HepG2 (cell line): Measurements from ENCODE around the gene EIF2AK2. TPM values are rescaled to one million over a fixed set of nuclear protein-coding genes. Genes with fewer than 3 reads are reported as not detected.

Source experiments
- ATAC-seq: fragments of 200-7000 bp; cut with Tn5 transposase; 3 replicates; pipeline ENCODE4 v1.9.1; 2020; ENCODE audit warnings: mild to moderate bottlenecking, moderate library complexity
- BruUV-seq: library from RNA; stranded (reverse); fragments of 400-500 nt; replicated peaks from 2 replicates; lab custom pipeline; 2021; lab: Mats Ljungman, UMichigan
- CTCF ChIA-PET: fragments of 300-600 bp; formaldehyde crosslinking; extraction: SDS; loops from one replicate; lab custom pipeline; 2021; ENCODE audit warnings: low total read pairs, inconsistent platforms, low intra/inter-chr PET ratio; lab: Yijun Ruan, JAX
- POLR2A ChIA-PET: fragments of 350-600 bp; sonication (Branson Sonifier 250); formaldehyde crosslinking; loops from one replicate; lab custom pipeline; 2020; ENCODE audit warnings: antibody characterized with exemption, inconsistent platforms; lab: Yijun Ruan, JAX
- DNase-seq: peaks from one replicate; pipeline ENCODE4 v3.0.0-alpha.2; 2015; ENCODE audit warnings: low spot score
- FAIRE-seq: peaks from 3 replicates; lab custom pipeline; 2011; peaks lifted over from hg19 to GRCh38; lab: Jason Lieb, UNC
- H2AFZ ChIP-seq: one replicate; pipeline ENCODE4 v1.6.1; 2011; ENCODE audit warnings: low read length, inconsistent platforms
- H3K27ac ChIP-seq: fragments of 300-600 bp; 3 replicates; pipeline ENCODE4 v1.8.0; 2011; ENCODE audit warnings: mixed run types, mild to moderate bottlenecking, mixed read lengths, low read length, inconsistent platforms; ENCODE audit not compliant: insufficient read depth; ENCODE audit errors: extremely low read length
- H3K27me3 ChIP-seq, 2 experiments: fragments of 200-600 bp in 1 of 2; 2 replicates in 1 of 2; 3 replicates in 1 of 2; pipeline versions ENCODE4 v1.6.0 to v1.8.0; 2011; ENCODE audit warnings: low read length in 2 of 2, mild to moderate bottlenecking in 2 of 2, moderate library complexity in 2 of 2, inconsistent platforms in 1 of 2; ENCODE audit not compliant: insufficient read depth in 2 of 2, control insufficient read depth in 1 of 2
- H3K36me3 ChIP-seq, 2 experiments: fragments of 200-600 bp in 1 of 2; replicated peaks in 1 of 2; 2 replicates in 1 of 2; 3 replicates in 1 of 2; pipeline versions ENCODE4 v1.5.1 to v1.8.0; 2011; ENCODE audit warnings: low read length in 2 of 2, inconsistent platforms in 1 of 2; ENCODE audit not compliant: insufficient read depth in 2 of 2, control insufficient read depth in 1 of 2
- H3K4me1 ChIP-seq: 2 replicates; pipeline ENCODE4 v1.5.1; 2012; ENCODE audit warnings: low read length, inconsistent platforms; ENCODE audit not compliant: insufficient read depth
- H3K4me2 ChIP-seq: 2 replicates; pipeline ENCODE4 v1.6.0; 2011; ENCODE audit warnings: low read depth, low read length, inconsistent platforms
- H3K4me3 ChIP-seq, 3 experiments: fragments of 200-600 bp in 1 of 3; sonication (generic), shearing (Covaris generic) in 1 of 3; replicated peaks in 1 of 3; 2 replicates each; pipeline ENCODE4 v1.5.1; 2011 to 2016; ENCODE audit warnings: low read length in 3 of 3, inconsistent platforms in 2 of 3, low read depth in 2 of 3, mild to moderate bottlenecking in 2 of 3, control low read depth in 1 of 3, mixed read lengths in 1 of 3; ENCODE audit not compliant: insufficient read depth in 1 of 3
- H3K79me2 ChIP-seq: one replicate; pipeline ENCODE4 v1.6.1; 2011; ENCODE audit warnings: low read length, inconsistent platforms; ENCODE audit not compliant: insufficient read depth
- H3K9ac ChIP-seq: 2 replicates; pipeline ENCODE4 v1.6.0; 2011; ENCODE audit warnings: mild to moderate bottlenecking, low read depth, low read length, inconsistent platforms; ENCODE audit not compliant: insufficient read depth
- H3K9me3 ChIP-seq: 2 replicates; pipeline ENCODE4 v1.5.1; 2012; ENCODE audit warnings: mild to moderate bottlenecking, low read length
- H4K20me1 ChIP-seq: 2 replicates; pipeline ENCODE4 v1.6.0; 2011; ENCODE audit warnings: inconsistent platforms, mild to moderate bottlenecking, low read length, moderate library complexity; ENCODE audit not compliant: insufficient read depth
- KDM6A ChIP-seq: IDR thresholded peaks from 2 replicates; pipeline ENCODE4 v1.6.1; 2016; ENCODE audit warnings: low read depth
- PAWR ChIP-seq: sonication (generic); formaldehyde crosslinking; IDR thresholded peaks from 2 replicates; pipeline ENCODE4 v1.4.0; 2020; ENCODE audit warnings: missing genetic modification reagents, mild to moderate bottlenecking, borderline replicate concordance
- SIN3A ChIP-seq: IDR thresholded peaks from 2 replicates; pipeline ENCODE4 v1.6.1; 2011; ENCODE audit warnings: low read depth, mild to moderate bottlenecking, control low read depth, low read length, borderline replicate concordance
- SIN3B ChIP-seq: fragments of 150-350 bp; IDR thresholded peaks from 2 replicates; pipeline ENCODE4 v1.6.1; 2014; ENCODE audit warnings: low read length
- SP1 ChIP-seq, 2 experiments: fragments of 450-650 bp in 1 of 2; sonication (generic) in 1 of 2; formaldehyde crosslinking in 1 of 2; IDR thresholded peaks; 2 replicates each; pipeline versions ENCODE4 v1.4.0 to v1.6.1; 2016 to 2020; ENCODE audit warnings: missing genetic modification reagents in 1 of 2
- ZNF138 ChIP-seq: sonication (generic); formaldehyde crosslinking; IDR thresholded peaks from 2 replicates; pipeline ENCODE4 v1.5.0; 2020; ENCODE audit warnings: mild to moderate bottlenecking, low read depth, missing genetic modification reagents
- ZNF335 ChIP-seq: sonication (generic); formaldehyde crosslinking; IDR thresholded peaks from 2 replicates; pipeline ENCODE4 v1.4.0; 2020; ENCODE audit warnings: missing genetic modification reagents
- ZNF513 ChIP-seq: sonication (generic); formaldehyde crosslinking; conservative IDR thresholded peaks from 2 replicates; pipeline ENCODE4 v1.5.0; 2020; ENCODE audit warnings: missing genetic modification reagents
- ZNF546 ChIP-seq: sonication (generic); formaldehyde crosslinking; conservative IDR thresholded peaks from 2 replicates; pipeline ENCODE4 v1.8.1; 2023; ENCODE audit warnings: mild to moderate bottlenecking, missing genetic modification reagents
- ZNF775 ChIP-seq: sonication (generic); formaldehyde crosslinking; IDR thresholded peaks from 2 replicates; pipeline ENCODE4 v1.4.0; 2020; ENCODE audit warnings: missing genetic modification reagents, mild to moderate bottlenecking, moderate library complexity, borderline replicate concordance
- WGBS: methylation state at CpG from one replicate; pipeline ENCODE4 v1.1.6; 2017; ENCODE audit warnings: low lambda C conversion rate; 5-methylcytosine and 5-hydroxymethylcytosine counted together
- in situ Hi-C: cut with HindIII; loops from 2 replicates; pipeline ENCODE4 v1.10.0; 2017; ENCODE audit warnings: low pct_unique_long_range_greater_than_20kb; ENCODE audit not compliant: extremely low pct_ligation_motif_present
- intact Hi-C: fragments of 100-400 bp; cut with micrococcal nuclease; formaldehyde crosslinking; loops from one replicate; pipeline ENCODE4 v1.10.0; 2022; ENCODE audit not compliant: unreplicated experiment
- polyA plus RNA-seq, 8 experiments: library from polyadenylated mRNA; depleted of rRNA in 3 of 8; stranded (reverse) in 7 of 8; unstranded in 1 of 8; fragments of >200 nt; fragmentation: Illumina TruSeq in 4 of 8; extraction: Trizol in 4 of 8; gene quantifications; 2 replicates each; pipeline versions ENCODE4 v1.2.1 to v1.2.3, GENCODE V29; 2011 to 2016; ENCODE audit warnings: low read depth in 4 of 8, missing spikeins in 1 of 8, mixed read lengths in 1 of 8; ENCODE audit not compliant: insufficient read depth in 1 of 8
- total RNA-seq, 5 experiments: library from RNA; depleted of rRNA; stranded (reverse); fragments of >200 nt; fragmentation: Illumina TruSeq; extraction: Trizol; gene quantifications; 2 replicates each; pipeline ENCODE4 v1.2.3, GENCODE V29; 2016; ENCODE audit warnings: low read depth in 1 of 5

Gene EIF2AK2
- total and polyA plus RNA-seq, 2 of the 13 experiments (the other 11 are each of a cell fraction or from before 2014, with no cell fraction given), result 10.2 to 26.1 TPM

DNA sequence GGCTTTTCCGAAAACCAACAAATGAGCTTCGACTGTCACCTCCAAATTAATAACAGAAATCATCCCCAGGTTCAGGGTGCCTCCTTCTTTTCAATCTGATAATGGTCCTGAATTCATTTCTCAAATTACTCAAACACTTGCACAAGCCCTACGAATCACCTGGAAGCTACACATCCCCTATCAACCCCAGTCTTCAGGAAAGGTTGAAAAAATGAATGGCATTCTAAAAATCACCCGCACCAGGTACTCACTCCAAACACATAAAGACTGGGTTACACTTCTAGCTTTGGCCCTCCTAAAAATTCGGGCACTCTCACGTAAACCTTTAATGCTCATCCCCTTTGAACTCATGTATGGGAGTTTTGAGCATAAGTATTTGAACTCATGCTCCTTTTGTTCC is 23.9 kb downstream of the EIF2AK2 start:
- CTCF ChIA-PET, result no interaction called here
- FAIRE-seq (no peak), ATAC-seq (no peak), DNase-seq (no peak)
- Histone ChIP-seq H3K4me1 (no peaks in the 10 kb centered on the region), H3K27me3 (no peaks in the 10 kb centered on the region), H3K4me2 (no peak overlapping the region), H3K4me3 (no peak overlapping the region), H3K27ac (no peak overlapping the region), H2AFZ (no peak overlapping the region), H3K9ac (no peak overlapping the region), H3K79me2 (no peaks in the 10 kb centered on the region), H3K36me3 (peaks cover 21 to 92% of the 10 kb centered on the region in 2 experiments), H4K20me1 (no peaks in the 10 kb centered on the region), H3K9me3 (no peaks in the 10 kb centered on the region)
- intact Hi-C loops (no loop called here), in situ Hi-C loops (no loop called here)
- POLR2A ChIA-PET, result no interaction called here
- no peak for TF ChIP-seq SIN3A
- TF ChIP-seq KDM6A, result no peak
- no peak for TF ChIP-seq SP1 (IDR thresholded peaks at IDR 0.05)
- no peak for TF ChIP-seq SP1 (CRISPR knock-in tag; IDR thresholded peaks at IDR 0.05)
- TF ChIP-seq ZNF513 (CRISPR knock-in tag), result no peak
- TF ChIP-seq SIN3B, result no peak
- BruUV-seq, result no TSS peak
- WGBS, result 98% methylated on average over 6 of the region's 6 CpGs

DNA sequence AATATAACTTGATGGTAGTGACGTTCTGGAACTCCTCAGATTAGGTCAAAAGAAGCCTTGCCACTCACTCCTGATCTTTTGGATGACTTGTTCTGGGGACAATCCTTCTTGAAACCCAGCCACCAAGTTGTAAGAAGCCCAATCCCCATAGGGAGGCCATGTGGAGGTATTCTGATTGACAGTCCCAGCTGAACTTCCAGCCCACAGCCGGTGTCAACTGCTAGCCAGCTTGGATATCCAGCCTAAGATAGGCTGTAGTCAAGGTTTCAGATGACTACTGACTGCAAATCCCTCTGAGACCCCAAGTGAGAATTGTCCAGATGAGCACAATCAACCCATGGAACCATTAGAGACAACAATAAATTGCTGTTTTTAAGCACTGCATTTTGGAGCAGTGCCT is 31.4 kb downstream of the EIF2AK2 start:
- DNase-seq (no peak), ATAC-seq (no peak), FAIRE-seq (no peak)
- no peaks in the 10 kb centered on the region for H3K9me3 ChIP-seq
- H3K4me1 ChIP-seq, result no peaks in the 10 kb centered on the region
- H3K27me3 ChIP-seq, result no peaks in the 10 kb centered on the region
- no peak overlapping the region for H3K4me3 ChIP-seq
- H3K79me2 ChIP-seq, result no peaks in the 10 kb centered on the region
- POLR2A ChIA-PET, result no interaction called here
- H4K20me1 ChIP-seq, result no peaks in the 10 kb centered on the region
- 97% methylated on average over 2 of the region's 2 CpGs for WGBS
- no peak for TF ChIP-seq ZNF335 (CRISPR knock-in tag)
- no peak for TF ChIP-seq PAWR (CRISPR knock-in tag)
- no peak for TF ChIP-seq ZNF138
- TF ChIP-seq ZNF546, result no peak
- TF ChIP-seq ZNF775 (CRISPR knock-in tag), result no peak
- TF ChIP-seq, all 625 proteins: peak for 0
- Histone ChIP-seq H3K4me2 (no peak overlapping the region), H2AFZ (no peak overlapping the region), H3K9ac (no peak overlapping the region), H3K27ac (no peak overlapping the region), H3K36me3 (peaks cover 10 to 60% of the 10 kb centered on the region in 2 experiments)
- in situ Hi-C loops, result no loop called here
- CTCF ChIA-PET, result no interaction called here
- BruUV-seq, result no TSS peak
- intact Hi-C loops, result no loop called here
